ENCODE measurements around the gene GAST. TPM values are rescaled to one million over a fixed set of nuclear protein-coding genes. Genes with fewer than 3 reads are reported as not detected.

Gene GAST
- total and polyA plus RNA-seq, 2 donors (not counting 1 experiment from before 2014, with no cell fraction given): not detected

DNA sequence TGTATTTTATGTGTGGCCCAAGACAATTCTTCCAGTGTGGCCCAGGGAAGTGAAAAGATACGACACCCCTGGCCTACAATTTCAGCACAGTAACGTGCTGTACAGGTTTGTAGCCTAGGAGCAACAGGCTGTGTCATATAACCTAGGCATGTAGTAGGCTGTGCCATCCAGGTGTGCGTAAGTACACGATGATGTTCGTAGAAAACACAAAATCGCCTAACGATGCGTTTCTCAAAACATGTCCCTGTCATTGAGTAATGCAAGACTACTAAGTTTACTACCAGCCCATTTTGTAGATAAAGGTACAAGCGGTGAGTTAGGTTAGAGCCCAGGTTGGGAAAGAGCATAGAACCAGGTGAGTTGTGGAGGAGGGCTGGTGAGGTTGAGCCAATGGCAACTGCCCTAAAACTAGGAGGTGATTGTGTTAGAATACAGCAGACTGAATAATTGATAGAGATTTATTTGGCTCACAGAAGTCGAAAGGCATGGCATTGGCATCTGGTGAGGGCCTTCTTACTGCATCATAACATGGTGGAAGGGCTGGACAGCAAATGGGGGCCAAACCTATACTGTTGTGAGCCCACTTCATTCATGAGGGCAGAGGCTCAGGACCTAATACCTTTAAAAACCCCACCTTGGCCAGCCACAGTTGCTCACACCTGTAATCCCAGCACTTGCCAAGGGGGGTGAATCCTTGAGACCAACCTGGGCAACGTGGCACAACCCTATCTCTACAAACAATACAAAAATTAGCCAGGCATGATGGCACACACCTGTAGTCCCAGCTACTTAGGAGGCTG lies 19.2 kb upstream of the GAST start:
- no peak overlapping the region for H2AFZ ChIP-seq (ENCODE audit: low read length)
- H3K27me3 ChIP-seq (ENCODE audit: control insufficient read depth, insufficient read depth, low read length): no peaks in the 10 kb centered on the region
- H3K4me3 ChIP-seq (replicated peaks in 1 of 4; ENCODE audit: control extremely low read depth in 1 of 4, insufficient read depth in 1 of 4, low read depth in 3 of 4, low read length in 4 of 4): no peak overlapping the region
- no peak overlapping the region for H3K27ac ChIP-seq (ENCODE audit: insufficient read depth, low read length)
- H3K9ac ChIP-seq (ENCODE audit: insufficient read depth, low read length): no peak overlapping the region
- H3K4me1 ChIP-seq (ENCODE audit: control insufficient read depth, extremely low read depth, insufficient read depth, low read length): peaks cover 11% of the 10 kb centered on the region
- no peak for DNase-seq (ENCODE audit: low read depth in 2 of 2)
- peaks cover 27% of the 10 kb centered on the region for H3K36me3 ChIP-seq (ENCODE audit: control insufficient read depth, insufficient read depth, low read length)
- no peaks in the 10 kb centered on the region for H3K9me3 ChIP-seq (ENCODE audit: control insufficient read depth, insufficient read depth, low read depth, low read length)
- no peak overlapping the region for H3K4me2 ChIP-seq (ENCODE audit: extremely low read depth, insufficient read depth, low read length)
- TF ChIP-seq, protein P1, sequence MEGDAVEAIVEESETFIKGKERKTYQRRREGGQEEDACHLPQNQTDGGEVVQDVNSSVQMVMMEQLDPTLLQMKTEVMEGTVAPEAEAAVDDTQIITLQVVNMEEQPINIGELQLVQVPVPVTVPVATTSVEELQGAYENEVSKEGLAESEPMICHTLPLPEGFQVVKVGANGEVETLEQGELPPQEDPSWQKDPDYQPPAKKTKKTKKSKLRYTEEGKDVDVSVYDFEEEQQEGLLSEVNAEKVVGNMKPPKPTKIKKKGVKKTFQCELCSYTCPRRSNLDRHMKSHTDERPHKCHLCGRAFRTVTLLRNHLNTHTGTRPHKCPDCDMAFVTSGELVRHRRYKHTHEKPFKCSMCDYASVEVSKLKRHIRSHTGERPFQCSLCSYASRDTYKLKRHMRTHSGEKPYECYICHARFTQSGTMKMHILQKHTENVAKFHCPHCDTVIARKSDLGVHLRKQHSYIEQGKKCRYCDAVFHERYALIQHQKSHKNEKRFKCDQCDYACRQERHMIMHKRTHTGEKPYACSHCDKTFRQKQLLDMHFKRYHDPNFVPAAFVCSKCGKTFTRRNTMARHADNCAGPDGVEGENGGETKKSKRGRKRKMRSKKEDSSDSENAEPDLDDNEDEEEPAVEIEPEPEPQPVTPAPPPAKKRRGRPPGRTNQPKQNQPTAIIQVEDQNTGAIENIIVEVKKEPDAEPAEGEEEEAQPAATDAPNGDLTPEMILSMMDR (conservative IDR thresholded peaks at IDR 0.05 in 1 of 2, IDR thresholded peaks at IDR 0.05 in 1 of 2; ENCODE audit: low read depth in 1 of 2, low read length in 2 of 2): no peak
- TF ChIP-seq EZH2 (IDR thresholded peaks at IDR 0.05; ENCODE audit: low read length, missing control alignments): no peak
- peaks cover 24% of the 10 kb centered on the region for H3K79me2 ChIP-seq (ENCODE audit: control insufficient read depth, insufficient read depth, low read length)
- H4K20me1 ChIP-seq (ENCODE audit: control insufficient read depth, extremely low read depth, insufficient read depth, low read length): peaks cover 9% of the 10 kb centered on the region

DNA sequence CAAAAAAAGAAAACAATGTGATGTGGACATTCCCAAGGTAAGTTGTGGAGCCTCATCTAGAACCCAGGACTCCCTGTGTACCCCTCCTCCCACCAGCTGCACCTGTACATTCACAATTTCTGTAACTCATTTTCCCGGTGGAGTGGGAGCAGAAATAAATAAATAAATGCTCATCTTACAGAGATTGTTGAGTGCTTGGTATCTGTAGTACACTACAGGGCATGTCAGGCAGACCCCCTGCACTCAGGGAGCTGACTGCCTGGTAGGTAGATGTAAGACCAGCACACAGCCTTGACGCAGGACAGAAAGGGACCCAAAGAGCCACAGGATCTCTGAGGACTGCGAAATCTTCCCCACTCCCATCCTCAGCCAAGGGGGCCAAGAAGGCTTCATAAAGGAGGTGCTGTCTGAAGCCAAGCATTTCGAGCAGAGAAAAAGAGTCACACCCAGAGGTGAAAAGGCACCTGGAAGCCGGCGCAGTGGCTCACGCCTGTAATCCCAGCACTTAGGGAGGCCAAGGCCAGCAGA lies 16.9 kb upstream of the GAST start:
- no peak overlapping the region for H3K27ac ChIP-seq (ENCODE audit: insufficient read depth, low read length)
- peaks cover 12% of the 10 kb centered on the region for H3K79me2 ChIP-seq (ENCODE audit: control insufficient read depth, insufficient read depth, low read length)
- no peak for TF ChIP-seq EZH2 (IDR thresholded peaks at IDR 0.05; ENCODE audit: low read length, missing control alignments)
- TF ChIP-seq, protein P1 (conservative IDR thresholded peaks at IDR 0.05 in 1 of 2, IDR thresholded peaks at IDR 0.05 in 1 of 2; ENCODE audit: low read depth in 1 of 2, low read length in 2 of 2): no peak
- H3K4me1 ChIP-seq (ENCODE audit: control insufficient read depth, extremely low read depth, insufficient read depth, low read length): peaks cover 11% of the 10 kb centered on the region
- peaks cover 6% of the 10 kb centered on the region for H4K20me1 ChIP-seq (ENCODE audit: control insufficient read depth, extremely low read depth, insufficient read depth, low read length)
- no peak overlapping the region for H3K9ac ChIP-seq (ENCODE audit: insufficient read depth, low read length)
- H3K27me3 ChIP-seq (ENCODE audit: control insufficient read depth, insufficient read depth, low read length): no peaks in the 10 kb centered on the region
- no peak overlapping the region for H3K4me2 ChIP-seq (ENCODE audit: extremely low read depth, insufficient read depth, low read length)
- peaks cover 23% of the 10 kb centered on the region for H3K36me3 ChIP-seq (ENCODE audit: control insufficient read depth, insufficient read depth, low read length)
- no peak for DNase-seq (ENCODE audit: low read depth in 2 of 2)
- H3K4me3 ChIP-seq (replicated peaks in 1 of 4; ENCODE audit: control extremely low read depth in 1 of 4, insufficient read depth in 1 of 4, low read depth in 3 of 4, low read length in 4 of 4): no peak overlapping the region
- H2AFZ ChIP-seq (ENCODE audit: low read length): no peak overlapping the region
- no peaks in the 10 kb centered on the region for H3K9me3 ChIP-seq (ENCODE audit: control insufficient read depth, insufficient read depth, low read depth, low read length)

DNA sequence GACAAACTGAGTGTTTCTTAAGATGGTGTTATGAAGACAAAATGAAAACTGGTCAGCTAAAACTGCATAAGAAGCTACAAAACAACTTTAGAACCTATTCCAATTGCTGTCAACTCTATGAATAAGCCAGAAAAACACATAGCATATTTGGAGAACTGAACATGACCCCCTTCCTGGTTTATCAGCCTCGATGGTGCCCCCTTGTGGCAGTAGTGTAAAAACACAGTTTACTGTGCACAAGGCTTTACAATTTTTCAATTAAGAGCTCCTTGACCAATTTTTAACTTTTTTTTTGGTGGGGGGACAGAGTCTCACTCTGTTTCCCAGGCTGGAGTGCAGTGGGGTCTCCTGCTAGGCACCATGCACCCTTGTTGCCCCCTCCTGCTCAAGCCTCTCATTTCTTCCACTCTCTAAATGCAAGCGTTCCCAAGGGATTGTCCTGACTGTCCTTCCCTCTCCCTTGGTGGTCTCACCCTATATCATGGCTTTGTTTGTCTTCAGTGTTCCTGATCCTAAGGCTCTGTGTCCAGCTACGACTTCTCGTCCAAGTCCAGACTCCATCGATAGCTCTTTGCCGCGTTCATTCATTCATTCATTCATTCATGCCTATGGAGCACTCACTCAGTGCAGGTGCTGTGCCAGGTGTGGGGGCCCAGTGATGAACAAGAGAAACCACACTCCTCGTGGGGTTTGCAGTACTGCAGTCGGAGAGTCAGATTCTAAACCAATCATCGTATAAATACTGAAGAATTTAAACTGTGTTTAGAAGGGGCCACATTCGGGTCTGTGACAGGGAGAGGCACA lies 16.0 kb upstream of the GAST start:
- Histone ChIP-seq H3K4me2 (ENCODE audit: extremely low read depth, insufficient read depth, low read length) (no peak overlapping the region), H3K27me3 (ENCODE audit: control insufficient read depth, insufficient read depth, low read length) (no peaks in the 10 kb centered on the region), H3K9me3 (ENCODE audit: control insufficient read depth, insufficient read depth, low read depth, low read length) (no peaks in the 10 kb centered on the region), H3K36me3 (ENCODE audit: control insufficient read depth, insufficient read depth, low read length) (peaks cover 14% of the 10 kb centered on the region), H3K4me3 (replicated peaks in 1 of 4; ENCODE audit: control extremely low read depth in 1 of 4, insufficient read depth in 1 of 4, low read depth in 3 of 4, low read length in 4 of 4) (no peak overlapping the region), H3K27ac (ENCODE audit: insufficient read depth, low read length) (no peak overlapping the region), H3K4me1 (ENCODE audit: control insufficient read depth, extremely low read depth, insufficient read depth, low read length) (peaks cover 5% of the 10 kb centered on the region), H4K20me1 (ENCODE audit: control insufficient read depth, extremely low read depth, insufficient read depth, low read length) (peaks cover 3% of the 10 kb centered on the region), H3K9ac (ENCODE audit: insufficient read depth, low read length) (no peak overlapping the region), H2AFZ (ENCODE audit: low read length) (no peak overlapping the region), H3K79me2 (ENCODE audit: control insufficient read depth, insufficient read depth, low read length) (peaks cover 2% of the 10 kb centered on the region)
- TF ChIP-seq, protein P1 (conservative IDR thresholded peaks at IDR 0.05 in 1 of 2, IDR thresholded peaks at IDR 0.05 in 1 of 2; ENCODE audit: low read depth in 1 of 2, low read length in 2 of 2): peak; percentile 81 to 83
- TF ChIP-seq EZH2 (IDR thresholded peaks at IDR 0.05; ENCODE audit: low read length, missing control alignments): no peak
- peak; percentile 67 to 87 for DNase-seq (ENCODE audit: low read depth in 2 of 2)

Measured in fibroblast of lung (primary cell).